HG03045 (cell line): Measurements from ENCODE around the gene NDUFV2.
A peak's percentile ranks its signal among the peaks of the same experiment; 100 is the strongest.
"Not testable (repeated sequence)": the region's sequence is repeated elsewhere in the genome, so short reads cannot be mapped to it uniquely, and the experiment has no call there.

Experiments used
- ATAC-seq: cut with Tn5 transposase; IDR thresholded peaks from one replicate; pipeline ENCODE4 v1.9.1; 2021; ENCODE audit warnings: mild to moderate bottlenecking, moderate library complexity; ENCODE audit not compliant: unreplicated experiment

NDUFV2 gene

GRCh38 chr18:9090578-9090977 lies 11.9 kb upstream of the NDUFV2 start:
- no peak for ATAC-seq

GRCh38 chr18:9091066-9091476 lies 11.4 kb upstream of the NDUFV2 start:
- ATAC-seq: no peak

- ATAC-seq: no peak
Measured at GRCh38 chr18:9092665-9093064, 9.8 kb upstream of the NDUFV2 start.

- not testable (repeated sequence) for ATAC-seq
Measured at GRCh38 chr18:9093109-9093508, 9.4 kb upstream of the NDUFV2 start.

- ATAC-seq: no peak
Measured at GRCh38 chr18:9094307-9095226, 7.9 kb upstream of the NDUFV2 start.

GRCh38 chr18:9095297-9096006 lies 7.0 kb upstream of the NDUFV2 start:
- peak; percentile 83 for ATAC-seq

GRCh38 chr18:9096007-9096371 lies 6.5 kb upstream of the NDUFV2 start:
- ATAC-seq: no peak

GRCh38 chr18:9096685-9097084 lies 5.8 kb upstream of the NDUFV2 start:
- ATAC-seq: no peak

- no peak for ATAC-seq
Measured at GRCh38 chr18:9097349-9097748, 5.2 kb upstream of the NDUFV2 start.

- ATAC-seq: no peak
Measured at GRCh38 chr18:9100796-9101195, 1.7 kb upstream of the NDUFV2 start.

GRCh38 chr18:9101730-9102507 lies 580 bp upstream of the NDUFV2 start:
- peak; percentile 2 for ATAC-seq

- no peak for ATAC-seq
Measured at GRCh38 chr18:9103376-9103873, 926 bp downstream of the NDUFV2 start.

- no peak for ATAC-seq
Measured at GRCh38 chr18:9104244-9104901, 1.9 kb downstream of the NDUFV2 start.

- ATAC-seq: no peak
Measured at GRCh38 chr18:9105420-9105819, 2.9 kb downstream of the NDUFV2 start.

GRCh38 chr18:9106094-9106493 lies 3.6 kb downstream of the NDUFV2 start:
- no peak for ATAC-seq

- ATAC-seq: no peak
Measured at GRCh38 chr18:9106800-9107584, 4.5 kb downstream of the NDUFV2 start.

GRCh38 chr18:9108911-9109310 lies 6.4 kb downstream of the NDUFV2 start:
- ATAC-seq: no peak

- no peak for ATAC-seq
Measured at GRCh38 chr18:9109523-9109922, 7.0 kb downstream of the NDUFV2 start.

- ATAC-seq: no peak
Measured at GRCh38 chr18:9113468-9114149, 11.1 kb downstream of the NDUFV2 start.
